GM13976 (cell line): Measurements from ENCODE around the gene PSD4.

ENCODE experiments used
- DNase-seq: peaks from one replicate; pipeline ENCODE4 v3.0.0; 2012; ENCODE audit warnings: low spot score
- in situ Hi-C: fragments of 300-500 bp; cut with MboI; formaldehyde crosslinking; loops from one replicate; pipeline ENCODE4 v1.12.0; 2022; ENCODE audit warnings: low sequenced_read_pairs, mixed read lengths, inconsistent platforms; ENCODE audit not compliant: unreplicated experiment
- TF ChIP-seq, protein P1 (sequence below): IDR thresholded peaks from 2 replicates; pipeline ENCODE4 v1.5.1; 2012; ENCODE audit warnings: borderline replicate concordance, mild to moderate bottlenecking; ENCODE audit not compliant: insufficient read depth; ENCODE audit errors: extremely low read depth, missing control alignments, control extremely low read depth

The PSD4 gene

GRCh38 chr2:113129519-113130078 is 44.2 kb upstream of the PSD4 start:
- in situ Hi-C loops: no loop called here
- TF ChIP-seq, protein P1, sequence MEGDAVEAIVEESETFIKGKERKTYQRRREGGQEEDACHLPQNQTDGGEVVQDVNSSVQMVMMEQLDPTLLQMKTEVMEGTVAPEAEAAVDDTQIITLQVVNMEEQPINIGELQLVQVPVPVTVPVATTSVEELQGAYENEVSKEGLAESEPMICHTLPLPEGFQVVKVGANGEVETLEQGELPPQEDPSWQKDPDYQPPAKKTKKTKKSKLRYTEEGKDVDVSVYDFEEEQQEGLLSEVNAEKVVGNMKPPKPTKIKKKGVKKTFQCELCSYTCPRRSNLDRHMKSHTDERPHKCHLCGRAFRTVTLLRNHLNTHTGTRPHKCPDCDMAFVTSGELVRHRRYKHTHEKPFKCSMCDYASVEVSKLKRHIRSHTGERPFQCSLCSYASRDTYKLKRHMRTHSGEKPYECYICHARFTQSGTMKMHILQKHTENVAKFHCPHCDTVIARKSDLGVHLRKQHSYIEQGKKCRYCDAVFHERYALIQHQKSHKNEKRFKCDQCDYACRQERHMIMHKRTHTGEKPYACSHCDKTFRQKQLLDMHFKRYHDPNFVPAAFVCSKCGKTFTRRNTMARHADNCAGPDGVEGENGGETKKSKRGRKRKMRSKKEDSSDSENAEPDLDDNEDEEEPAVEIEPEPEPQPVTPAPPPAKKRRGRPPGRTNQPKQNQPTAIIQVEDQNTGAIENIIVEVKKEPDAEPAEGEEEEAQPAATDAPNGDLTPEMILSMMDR: no peak

DNA sequence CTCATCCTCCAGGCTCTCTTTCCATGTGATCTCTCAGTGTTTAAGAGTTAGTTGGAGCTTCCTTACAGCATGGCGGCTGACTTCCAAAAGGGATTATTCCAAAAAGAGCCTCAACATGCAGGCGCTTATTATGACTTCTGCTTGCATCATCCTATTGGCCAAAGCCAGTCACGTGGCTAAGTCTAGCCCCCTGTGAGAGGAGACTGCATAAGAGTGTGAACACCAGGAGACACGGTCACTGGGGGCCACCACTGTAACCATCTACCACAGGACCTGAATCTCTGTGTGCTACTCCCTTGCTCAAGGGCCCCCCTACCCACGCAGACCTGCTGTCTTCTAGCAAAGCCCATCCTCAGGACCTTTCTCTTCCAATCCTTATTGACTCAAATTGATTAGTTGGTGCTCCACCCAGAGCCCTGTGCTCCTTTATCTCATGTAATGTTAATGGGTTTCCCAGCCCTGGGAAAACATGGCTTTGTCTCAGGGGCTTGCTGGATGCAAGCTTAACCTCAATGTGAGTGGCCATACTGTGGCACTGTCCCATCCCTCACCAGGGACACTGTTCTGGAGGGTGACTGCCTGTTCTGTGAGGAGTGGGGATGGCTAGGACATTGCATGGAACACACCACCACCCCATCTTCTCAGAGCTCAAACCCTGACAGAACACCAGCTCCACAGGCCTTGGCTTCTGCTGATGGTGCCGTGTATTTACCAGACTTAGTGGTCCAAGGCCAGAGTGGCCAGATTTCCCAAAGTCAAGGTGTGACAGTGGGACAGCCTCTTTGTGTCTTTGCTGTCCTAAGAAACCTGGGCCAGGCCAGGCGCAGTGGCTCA is 42.2 kb upstream of the PSD4 start:
- DNase-seq: no peak
- TF ChIP-seq, protein P1: no peak
- in situ Hi-C loops: no loop called here

More at GRCh38 chr2:113129519-113130078, 44.2 kb upstream of the PSD4 start:
- DNase-seq: no peak

DNA sequence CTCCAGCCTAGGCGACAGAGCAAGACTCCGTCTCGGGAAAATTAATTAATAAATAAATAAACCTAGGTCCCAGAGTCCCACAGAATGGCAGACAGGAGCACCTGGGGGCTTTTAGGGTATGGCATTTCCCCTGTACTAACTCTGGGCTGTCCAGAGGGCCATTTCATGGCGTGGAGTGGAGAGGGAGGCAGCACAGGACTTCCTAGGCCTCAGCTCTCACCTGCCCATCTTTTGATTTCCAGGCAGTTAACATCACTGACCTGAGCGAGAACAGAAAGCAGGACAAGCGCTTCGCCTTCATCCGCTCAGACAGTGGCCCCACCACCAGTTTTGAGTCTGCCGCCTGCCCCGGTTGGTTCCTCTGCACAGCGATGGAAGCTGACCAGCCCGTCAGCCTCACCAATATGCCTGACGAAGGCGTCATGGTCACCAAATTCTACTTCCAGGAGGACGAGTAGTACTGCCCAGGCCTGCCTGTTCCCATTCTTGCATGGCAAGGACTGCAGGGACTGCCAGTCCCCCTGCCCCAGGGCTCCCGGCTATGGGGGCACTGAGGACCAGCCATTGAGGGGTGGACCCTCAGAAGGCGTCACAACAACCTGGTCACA is 41.3 kb upstream of the PSD4 start:
- no peak for DNase-seq
- TF ChIP-seq, protein P1: no peak
- in situ Hi-C loops: no loop called here

DNA sequence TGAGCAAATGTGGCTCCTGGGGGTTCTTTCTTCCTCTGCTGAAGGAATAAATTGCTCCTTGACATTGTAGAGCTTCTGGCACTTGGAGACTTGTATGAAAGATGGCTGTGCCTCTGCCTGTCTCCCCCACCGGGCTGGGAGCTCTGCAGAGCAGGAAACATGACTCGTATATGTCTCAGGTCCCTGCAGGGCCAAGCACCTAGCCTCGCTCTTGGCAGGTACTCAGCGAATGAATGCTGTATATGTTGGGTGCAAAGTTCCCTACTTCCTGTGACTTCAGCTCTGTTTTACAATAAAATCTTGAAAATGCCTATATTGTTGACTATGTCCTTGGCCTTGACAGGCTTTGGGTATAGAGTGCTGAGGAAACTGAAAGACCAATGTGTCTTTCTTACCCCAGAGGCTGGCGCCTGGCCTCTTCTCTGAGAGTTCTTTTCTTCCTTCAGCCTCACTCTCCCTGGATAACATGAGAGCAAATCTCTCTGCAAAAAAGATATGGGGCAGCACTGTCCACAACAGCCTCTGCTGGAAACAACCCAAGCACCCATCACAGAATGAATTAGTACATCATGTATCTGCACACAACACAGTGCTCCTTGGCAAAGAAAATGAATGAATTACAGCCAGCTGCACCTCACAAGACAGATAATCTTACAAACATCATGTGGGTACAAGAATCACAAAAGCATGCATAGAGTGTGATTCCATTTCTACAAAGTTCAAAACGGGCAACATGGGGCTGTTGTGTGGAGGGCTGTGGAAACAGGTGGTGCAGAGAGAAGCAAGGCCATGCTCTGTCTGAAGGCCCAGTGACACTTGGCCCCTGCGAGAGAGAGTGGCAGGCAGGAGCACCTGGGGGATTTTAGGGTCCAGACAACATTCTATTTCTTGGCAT is 39.8 kb upstream of the PSD4 start:
- TF ChIP-seq, protein P1: no peak
- in situ Hi-C loops: no loop called here
- DNase-seq: no peak

DNA sequence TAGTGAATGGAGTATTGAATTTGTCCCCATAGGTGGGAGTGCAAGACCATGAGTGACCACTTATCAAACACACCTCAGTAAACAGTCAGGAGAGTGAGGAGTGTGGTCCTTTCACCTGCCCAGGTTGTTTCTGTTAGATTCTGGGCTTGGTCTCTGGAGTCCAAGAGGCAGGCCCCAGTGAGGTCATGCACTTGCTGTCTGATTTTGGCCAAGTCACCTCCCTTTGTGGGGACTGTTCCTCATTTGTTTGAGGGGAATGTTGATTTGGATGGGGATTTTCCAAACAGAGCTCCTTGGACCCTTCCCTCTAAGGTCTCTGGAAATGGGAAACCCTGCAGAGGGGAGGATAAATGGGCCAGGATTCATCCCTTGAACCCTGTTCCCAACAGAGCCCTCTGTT is 39.1 kb upstream of the PSD4 start:
- in situ Hi-C loops: no loop called here
- DNase-seq: no peak
- TF ChIP-seq, protein P1: no peak

GRCh38 chr2:113135317-113135716 is 38.5 kb upstream of the PSD4 start:
- in situ Hi-C loops: no loop called here
- DNase-seq: no peak
- TF ChIP-seq, protein P1: no peak
